ENCODE data around the gene ERC2.

DNA sequence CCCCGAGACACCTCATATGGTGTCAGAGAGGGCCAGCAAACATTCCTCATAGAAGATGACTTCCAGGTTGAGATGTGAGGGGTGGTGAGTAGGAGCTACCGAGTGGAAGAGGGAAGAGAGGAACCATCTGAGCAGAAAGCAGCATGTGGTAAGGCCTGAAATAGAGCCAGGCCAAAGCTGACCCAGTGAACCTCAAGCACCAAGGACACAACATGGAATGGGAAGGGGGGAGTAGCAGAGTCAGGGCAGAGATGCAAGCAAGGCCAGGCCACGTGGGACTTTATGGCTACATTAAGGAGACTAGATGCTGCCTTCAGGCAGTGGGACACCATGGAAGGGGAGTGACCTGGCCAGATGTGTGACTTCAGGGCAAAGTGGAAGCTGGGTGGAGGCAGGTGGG is 942.8 kb downstream of the ERC2 start:
- TF ChIP-seq, protein P1, sequence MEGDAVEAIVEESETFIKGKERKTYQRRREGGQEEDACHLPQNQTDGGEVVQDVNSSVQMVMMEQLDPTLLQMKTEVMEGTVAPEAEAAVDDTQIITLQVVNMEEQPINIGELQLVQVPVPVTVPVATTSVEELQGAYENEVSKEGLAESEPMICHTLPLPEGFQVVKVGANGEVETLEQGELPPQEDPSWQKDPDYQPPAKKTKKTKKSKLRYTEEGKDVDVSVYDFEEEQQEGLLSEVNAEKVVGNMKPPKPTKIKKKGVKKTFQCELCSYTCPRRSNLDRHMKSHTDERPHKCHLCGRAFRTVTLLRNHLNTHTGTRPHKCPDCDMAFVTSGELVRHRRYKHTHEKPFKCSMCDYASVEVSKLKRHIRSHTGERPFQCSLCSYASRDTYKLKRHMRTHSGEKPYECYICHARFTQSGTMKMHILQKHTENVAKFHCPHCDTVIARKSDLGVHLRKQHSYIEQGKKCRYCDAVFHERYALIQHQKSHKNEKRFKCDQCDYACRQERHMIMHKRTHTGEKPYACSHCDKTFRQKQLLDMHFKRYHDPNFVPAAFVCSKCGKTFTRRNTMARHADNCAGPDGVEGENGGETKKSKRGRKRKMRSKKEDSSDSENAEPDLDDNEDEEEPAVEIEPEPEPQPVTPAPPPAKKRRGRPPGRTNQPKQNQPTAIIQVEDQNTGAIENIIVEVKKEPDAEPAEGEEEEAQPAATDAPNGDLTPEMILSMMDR (conservative IDR thresholded peaks at IDR 0.05 in 1 of 2, IDR thresholded peaks at IDR 0.05 in 1 of 2; ENCODE audit: low read depth in 1 of 2, low read length in 2 of 2): no peak
- TF ChIP-seq EZH2 (IDR thresholded peaks at IDR 0.05; ENCODE audit: low read length, missing control alignments): no peak

Data from fibroblast of lung (primary cell).